Cardiac muscle cell (in vitro differentiated cells and primary cell): ENCODE measurements around the gene GADD45B. TPM values are rescaled to one million over a fixed set of nuclear protein-coding genes. Genes with fewer than 3 reads are reported as not detected.

ENCODE experiments used
- DNase-seq, 2 donors: peaks; one replicate each; pipeline versions ENCODE4 v3.0.0 to v3.0.0-alpha.2; 2010 to 2017; ENCODE audit warnings: low read depth in 1 of 2, low spot score in 1 of 2
- H3K27ac ChIP-seq: fragments of 200-600 bp; sonication (generic); 2 replicates; pipeline ENCODE4 v1.5.1; 2016
- H3K27me3 ChIP-seq: fragments of 200-600 bp; sonication (generic); 2 replicates; pipeline ENCODE4 v1.6.0; 2016; ENCODE audit warnings: control low read depth
- H3K36me3 ChIP-seq: fragments of 200-600 bp; sonication (generic); 2 replicates; pipeline ENCODE4 v1.5.1; 2016; ENCODE audit warnings: control low read depth
- H3K4me1 ChIP-seq: fragments of 200-600 bp; sonication (generic); 2 replicates; pipeline ENCODE4 v1.8.1; 2017; ENCODE audit warnings: low read depth, mild to moderate bottlenecking, mixed run types
- H3K4me3 ChIP-seq: fragments of 200-600 bp; sonication (generic); 2 replicates; pipeline ENCODE4 v1.5.1; 2016; ENCODE audit warnings: mild to moderate bottlenecking
- H3K9me3 ChIP-seq: fragments of 200-600 bp; sonication (generic); 2 replicates; pipeline ENCODE4 v1.5.1; 2017; ENCODE audit warnings: low read depth, mild to moderate bottlenecking, control low read depth
- CTCF ChIP-seq: IDR thresholded peaks from 2 replicates; pipeline ENCODE4 v1.5.1; 2012; ENCODE audit warnings: low read depth, mild to moderate bottlenecking, low read length
- polyA plus RNA-seq: library from polyadenylated mRNA; unstranded; fragments of >200 nt; fragmentation: Nextera tagmentation; extraction: Ambion mirVana; gene quantifications from 2 replicates; pipeline ENCODE4 v1.2.1, GENCODE V29; 2016
- total RNA-seq: library from RNA; depleted of rRNA; stranded (reverse); fragments of >200 nt; gene quantifications from 2 replicates; pipeline ENCODE4 v1.2.3, GENCODE V29; 2016

GADD45B gene
- total and polyA plus RNA-seq, 2 experiments from 2014 or later = 30.5 to 75.2 TPM

DNA sequence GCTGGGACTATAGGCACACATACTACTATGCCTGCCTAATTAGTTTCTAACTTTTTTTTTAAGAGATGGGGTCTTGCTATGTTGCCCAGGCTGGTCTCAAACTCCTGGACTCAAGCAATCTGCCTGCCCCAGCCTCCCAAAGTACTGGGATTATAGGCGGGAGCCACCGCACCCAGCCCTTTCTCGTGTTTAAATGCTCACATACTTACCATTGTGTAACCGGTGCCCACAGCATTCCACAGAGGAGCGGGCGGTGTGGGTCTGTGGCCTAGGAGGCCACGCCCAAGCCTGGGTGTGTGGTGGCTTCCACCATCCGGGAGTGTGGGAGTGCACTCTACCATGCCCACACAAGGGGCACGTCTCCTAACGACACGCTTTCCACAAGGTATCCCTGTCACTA, 26.9 kb upstream of the GADD45B start:
- Histone ChIP-seq H3K9me3 (no peaks in the 10 kb centered on the region), H3K4me3 (no peak overlapping the region), H3K4me1 (peaks cover 4% of the 10 kb centered on the region), H3K27ac (no peak overlapping the region), H3K27me3 (no peaks in the 10 kb centered on the region), H3K36me3 (no peaks in the 10 kb centered on the region)
- DNase-seq = no peak
- no peak for TF ChIP-seq CTCF

- H3K27me3 ChIP-seq = no peaks in the 10 kb centered on the region
- no peaks in the 10 kb centered on the region for H3K9me3 ChIP-seq
- no peak overlapping the region for H3K4me3 ChIP-seq
- no peak for DNase-seq
- peak overlapping the region; percentile 28 for H3K27ac ChIP-seq
- TF ChIP-seq CTCF = no peak
- H3K4me1 ChIP-seq = peaks cover 4% of the 10 kb centered on the region
- H3K36me3 ChIP-seq = no peaks in the 10 kb centered on the region
Observed at GRCh38 chr19:2451138-2451537, 24.8 kb upstream of the GADD45B start.

DNA sequence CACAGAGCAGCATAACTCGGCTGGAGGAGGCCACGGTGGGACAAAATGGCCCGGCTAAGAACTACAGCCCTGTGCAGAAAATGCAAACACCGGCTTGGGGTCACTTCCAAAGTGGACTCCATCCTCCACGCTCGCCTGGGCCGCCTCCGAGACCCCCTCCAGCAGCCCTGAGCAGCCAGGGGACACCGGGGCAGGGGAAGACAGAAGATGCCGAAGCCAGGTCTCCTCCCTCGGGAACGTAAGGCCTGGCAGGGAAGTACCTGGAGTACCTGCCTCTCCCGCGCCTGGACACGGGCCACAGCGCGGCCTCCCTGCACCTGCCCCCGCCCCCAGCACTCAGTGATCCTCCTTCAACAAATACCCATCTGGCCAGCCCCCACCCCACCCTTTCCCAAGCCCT, 24.2 kb upstream of the GADD45B start:
- H3K4me3 ChIP-seq = no peak overlapping the region
- no peaks in the 10 kb centered on the region for H3K9me3 ChIP-seq
- no peaks in the 10 kb centered on the region for H3K27me3 ChIP-seq
- DNase-seq = no peak
- no peaks in the 10 kb centered on the region for H3K36me3 ChIP-seq
- H3K27ac ChIP-seq = peak overlapping the region; percentile 28
- no peak for TF ChIP-seq CTCF
- H3K4me1 ChIP-seq = no peaks in the 10 kb centered on the region

GRCh38 chr19:2453431-2454025, 22.4 kb upstream of the GADD45B start:
- no peaks in the 10 kb centered on the region for H3K27me3 ChIP-seq
- no peaks in the 10 kb centered on the region for H3K9me3 ChIP-seq
- TF ChIP-seq CTCF = no peak
- H3K4me3 ChIP-seq = no peak overlapping the region
- DNase-seq = no peak
- H3K27ac ChIP-seq = no peak overlapping the region
- H3K36me3 ChIP-seq = no peaks in the 10 kb centered on the region
- no peaks in the 10 kb centered on the region for H3K4me1 ChIP-seq

DNA sequence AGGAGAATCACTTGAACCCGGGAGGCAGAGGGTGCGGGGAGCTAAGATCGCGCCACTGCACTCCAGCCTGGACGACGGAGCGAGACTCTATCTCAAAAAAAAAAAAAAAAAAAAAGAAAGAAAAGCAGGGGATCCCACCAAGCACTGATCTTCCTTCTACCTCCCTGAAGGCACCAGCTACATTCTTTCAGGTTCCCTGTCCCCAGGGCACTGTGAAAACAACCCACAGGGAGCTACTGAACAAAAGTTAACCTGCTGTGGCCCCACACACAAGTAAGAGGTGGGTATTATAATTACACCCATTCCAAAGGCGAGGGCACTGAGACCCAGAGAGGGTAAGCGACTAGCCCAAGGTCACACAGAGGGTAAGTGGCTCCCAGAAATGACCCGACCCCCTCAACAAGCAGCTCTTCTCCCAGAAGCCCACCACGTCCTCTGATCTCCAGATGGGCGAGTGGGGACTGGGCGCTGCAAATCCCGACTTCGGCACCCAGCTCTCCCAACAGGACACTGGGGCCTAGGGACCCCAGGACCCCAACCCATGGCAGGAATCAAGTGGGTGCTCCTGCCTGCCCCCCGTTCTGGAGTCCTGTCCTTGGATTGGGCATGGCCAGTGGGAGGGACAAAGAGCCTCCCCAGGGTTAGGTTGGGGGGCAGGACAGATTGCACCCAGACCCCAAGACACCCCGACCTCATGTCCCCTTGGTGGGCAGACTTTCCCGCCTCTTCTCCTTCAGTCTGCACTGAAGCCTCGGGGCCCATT, 21.5 kb upstream of the GADD45B start:
- Histone ChIP-seq H3K27me3 (no peaks in the 10 kb centered on the region), H3K36me3 (no peaks in the 10 kb centered on the region), H3K4me1 (no peaks in the 10 kb centered on the region), H3K4me3 (no peak overlapping the region), H3K9me3 (no peaks in the 10 kb centered on the region), H3K27ac (peak overlapping the region; percentile 28)
- no peak for DNase-seq
- no peak for TF ChIP-seq CTCF
